SIG-M5 treated with dmso at 0.1 percent for 504 hours (cell line): Measurements from ENCODE around the gene MGAT5B.

Experiments used
- DNase-seq: peaks from one replicate; lab custom pipeline; 2025; ENCODE audit not compliant: unreplicated experiment; lab: John Stamatoyannopoulos, UW

Gene MGAT5B

DNA sequence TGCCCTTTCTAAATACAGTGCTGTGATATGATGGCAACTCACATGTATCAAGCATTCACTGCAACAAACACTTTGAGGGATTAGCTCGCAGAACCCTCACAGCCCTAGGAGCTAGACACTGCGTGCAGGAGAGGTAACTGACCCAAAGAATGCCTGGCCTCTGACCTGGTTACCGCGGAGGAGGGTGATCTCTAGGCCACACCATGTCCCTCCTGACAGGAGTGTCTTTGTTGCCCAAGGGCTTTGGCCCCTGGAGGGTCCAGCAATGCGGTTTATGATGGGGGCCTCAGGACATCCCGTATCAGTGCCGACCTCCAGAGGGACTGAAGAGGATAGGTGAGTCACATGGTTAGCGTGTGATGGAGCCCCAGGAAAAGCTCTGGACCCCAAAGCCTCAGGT, 130.6 kb downstream of the MGAT5B start:
- no peak for DNase-seq
